ENCODE results near the gene MIER2.

Gene MIER2

GRCh38 chr19:347946-348861 lies 3.6 kb upstream of the MIER2 start:
- H3K27ac ChIP-seq (replicated peaks; ENCODE audit: low read length) = no peak overlapping the region
- H3K4me3 ChIP-seq (ENCODE audit: low read length in 2 of 2) = no peak overlapping the region
- peaks cover 0 to 6% (median 0%) of the 10 kb centered on the region in 3 experiments for H3K27me3 ChIP-seq (ENCODE audit: control insufficient read depth in 3 of 3, insufficient read depth in 3 of 3, low read depth in 1 of 3, low read length in 3 of 3)
- peaks cover 8% of the 10 kb centered on the region for H3K79me1 ChIP-seq (ENCODE audit: low read depth, low read length)
- peaks cover 2 to 4% of the 10 kb centered on the region in 2 donors for H3K36me3 ChIP-seq (replicated peaks in 1 of 2; ENCODE audit: control insufficient read depth in 2 of 2, insufficient read depth in 2 of 2, low read length in 2 of 2)
- H2BK120ac ChIP-seq (ENCODE audit: low read depth, low read length) = no peak overlapping the region
- peak overlapping the region; percentile 6 for H3K23ac ChIP-seq (ENCODE audit: low read depth, low read length, poor library complexity)
- no peak overlapping the region for H2AK5ac ChIP-seq (ENCODE audit: low read depth, low read length)
- peak overlapping the region; percentile 23 for H2AFZ ChIP-seq (ENCODE audit: low read length)
- H3K4ac ChIP-seq (ENCODE audit: low read length) = no peak overlapping the region
- no peak overlapping the region for H4K91ac ChIP-seq (ENCODE audit: low read depth, low read length, poor library complexity)
- H2BK15ac ChIP-seq (ENCODE audit: low read length) = peak overlapping the region; percentile 56
- H3K14ac ChIP-seq (ENCODE audit: low read length) = no peak overlapping the region
- H3K9ac ChIP-seq (ENCODE audit: low read depth, low read length, poor library complexity) = no peak overlapping the region
- no peak overlapping the region for H2BK12ac ChIP-seq (ENCODE audit: low read length)
- peaks cover 2 to 6% of the 10 kb centered on the region in 2 donors for H3K9me3 ChIP-seq (replicated peaks in 1 of 2; ENCODE audit: control insufficient read depth in 2 of 2, insufficient read depth in 1 of 2, low read depth in 1 of 2, low read length in 2 of 2)
- no peak overlapping the region for H3K4me2 ChIP-seq (ENCODE audit: insufficient read depth, low read length, poor library complexity, severe bottlenecking)
- WGBS, 2 donors (ENCODE audit: extremely low coverage in 2 of 2, insufficient read length in 2 of 2, insufficient replicate concordance in 1 of 2) = no CpG with 5 or more reads among the region's 26 CpGs
- H3K4me1 ChIP-seq (ENCODE audit: control insufficient read depth in 2 of 2, insufficient read depth in 1 of 2, low read depth in 1 of 2, low read length in 2 of 2) = peaks cover 7 to 8% of the 10 kb centered on the region in 2 donors
- H2BK5ac ChIP-seq (ENCODE audit: low read length) = no peak overlapping the region
- no peak for DNase-seq (ENCODE audit: low spot score)
- no peak overlapping the region for H4K8ac ChIP-seq (ENCODE audit: low read depth, low read length)
- no peak overlapping the region for H3K18ac ChIP-seq (ENCODE audit: low read length)

- DNase-seq (ENCODE audit: low spot score) = no peak
- Histone ChIP-seq H3K4me3 (ENCODE audit: low read length in 2 of 2) (no peak overlapping the region), H3K4me2 (ENCODE audit: insufficient read depth, low read length, poor library complexity, severe bottlenecking) (peak overlapping the region; percentile 87), H3K4ac (ENCODE audit: low read length) (no peak overlapping the region), H4K91ac (ENCODE audit: low read depth, low read length, poor library complexity) (no peak overlapping the region), H2BK15ac (ENCODE audit: low read length) (no peak overlapping the region), H3K23ac (ENCODE audit: low read depth, low read length, poor library complexity) (peak overlapping the region; percentile 61), H3K27ac (replicated peaks; ENCODE audit: low read length) (no peak overlapping the region), H2AK5ac (ENCODE audit: low read depth, low read length) (peak overlapping the region; percentile 58), H3K18ac (ENCODE audit: low read length) (peak overlapping the region; percentile 85), H2BK5ac (ENCODE audit: low read length) (peak overlapping the region; percentile 29), H3K79me1 (ENCODE audit: low read depth, low read length) (peaks cover 20% of the 10 kb centered on the region), H3K27me3 (ENCODE audit: control insufficient read depth in 3 of 3, insufficient read depth in 3 of 3, low read depth in 1 of 3, low read length in 3 of 3) (peaks cover 0 to 6% (median 0%) of the 10 kb centered on the region in 3 experiments), H3K14ac (ENCODE audit: low read length) (no peak overlapping the region), H2BK120ac (ENCODE audit: low read depth, low read length) (no peak overlapping the region), H3K4me1 (ENCODE audit: control insufficient read depth in 2 of 2, insufficient read depth in 1 of 2, low read depth in 1 of 2, low read length in 2 of 2) (peaks cover 10 to 17% of the 10 kb centered on the region in 2 donors), H2AFZ (ENCODE audit: low read length) (peak overlapping the region; percentile 84), H3K36me3 (replicated peaks in 1 of 2; ENCODE audit: control insufficient read depth in 2 of 2, insufficient read depth in 2 of 2, low read length in 2 of 2) (peaks cover 11 to 32% of the 10 kb centered on the region in 2 donors), H3K9me3 (replicated peaks in 1 of 2; ENCODE audit: control insufficient read depth in 2 of 2, insufficient read depth in 1 of 2, low read depth in 1 of 2, low read length in 2 of 2) (peaks cover 2 to 14% of the 10 kb centered on the region in 2 donors), H2BK12ac (ENCODE audit: low read length) (no peak overlapping the region), H3K9ac (ENCODE audit: low read depth, low read length, poor library complexity) (no peak overlapping the region), H4K8ac (ENCODE audit: low read depth, low read length) (peak overlapping the region; percentile 93)
- WGBS, 2 donors (ENCODE audit: extremely low coverage in 2 of 2, insufficient read length in 2 of 2, insufficient replicate concordance in 1 of 2) = no CpG with 5 or more reads among the region's 23 CpGs
These were observed 804 bp upstream of the MIER2 start for GRCh38 chr19:345320-345879.

- H2AK5ac ChIP-seq (ENCODE audit: low read depth, low read length) = no peak overlapping the region
- peaks cover 13 to 45% of the 10 kb centered on the region in 2 donors for H3K36me3 ChIP-seq (replicated peaks in 1 of 2; ENCODE audit: control insufficient read depth in 2 of 2, insufficient read depth in 2 of 2, low read length in 2 of 2)
- H3K27ac ChIP-seq (replicated peaks; ENCODE audit: low read length) = no peak overlapping the region
- WGBS, 2 donors (ENCODE audit: extremely low coverage in 2 of 2, insufficient read length in 2 of 2, insufficient replicate concordance in 1 of 2) = no CpG with 5 or more reads among the region's 70 CpGs
- peak overlapping the region; percentile 87 for H2AFZ ChIP-seq (ENCODE audit: low read length)
- DNase-seq (ENCODE audit: low spot score) = peak; percentile 39
- no peak overlapping the region for H4K91ac ChIP-seq (ENCODE audit: low read depth, low read length, poor library complexity)
- peaks cover 0 to 6% (median 0%) of the 10 kb centered on the region in 3 experiments for H3K27me3 ChIP-seq (ENCODE audit: control insufficient read depth in 3 of 3, insufficient read depth in 3 of 3, low read depth in 1 of 3, low read length in 3 of 3)
- no peak overlapping the region for H2BK120ac ChIP-seq (ENCODE audit: low read depth, low read length)
- no peak overlapping the region for H2BK15ac ChIP-seq (ENCODE audit: low read length)
- peak overlapping the region; percentile 89 for H3K18ac ChIP-seq (ENCODE audit: low read length)
- H3K79me1 ChIP-seq (ENCODE audit: low read depth, low read length) = peaks cover 20% of the 10 kb centered on the region
- no peak overlapping the region for H4K8ac ChIP-seq (ENCODE audit: low read depth, low read length)
- H3K9ac ChIP-seq (ENCODE audit: low read depth, low read length, poor library complexity) = peak overlapping the region; percentile 73
- H3K23ac ChIP-seq (ENCODE audit: low read depth, low read length, poor library complexity) = no peak overlapping the region
- H3K4ac ChIP-seq (ENCODE audit: low read length) = no peak overlapping the region
- H2BK12ac ChIP-seq (ENCODE audit: low read length) = no peak overlapping the region
- H3K4me2 ChIP-seq (ENCODE audit: insufficient read depth, low read length, poor library complexity, severe bottlenecking) = peak overlapping the region; percentile 71
- peaks cover 10 to 17% of the 10 kb centered on the region in 2 donors for H3K4me1 ChIP-seq (ENCODE audit: control insufficient read depth in 2 of 2, insufficient read depth in 1 of 2, low read depth in 1 of 2, low read length in 2 of 2)
- H2BK5ac ChIP-seq (ENCODE audit: low read length) = no peak overlapping the region
- no peak overlapping the region for H3K14ac ChIP-seq (ENCODE audit: low read length)
- H3K9me3 ChIP-seq (replicated peaks in 1 of 2; ENCODE audit: control insufficient read depth in 2 of 2, insufficient read depth in 1 of 2, low read depth in 1 of 2, low read length in 2 of 2) = peaks cover 2 to 25% of the 10 kb centered on the region in 2 donors
- peak overlapping the region; percentile 58 to 91 for H3K4me3 ChIP-seq (ENCODE audit: low read length in 2 of 2)
These were observed 513 bp downstream of the MIER2 start for GRCh38 chr19:343941-344624.
